Adrenal gland (tissue), 5 donors: ENCODE measurements around the gene RBPJ.

Experiments used
- POLR2A ChIP-seq, 2 donors: fragments of 450-650 bp; IDR thresholded peaks; one replicate each; pipeline ENCODE4 v1.6.1; 2017; ENCODE audit warnings: antibody characterized with exemption in 2 of 2, mild to moderate bottlenecking in 2 of 2, moderate library complexity in 1 of 2
- TF ChIP-seq, protein P1 (sequence below), 6 experiments: fragments of 450-650 bp in 4 of 6; fragments of 200-600 bp in 2 of 6; sonication (generic) in 1 of 6; IDR thresholded peaks; 1 replicate in 5 of 6; 2 replicates in 1 of 6; pipeline versions ENCODE4 v1.5.1 to v1.8.0; 2016 to 2021; ENCODE audit warnings: antibody characterized with exemption in 6 of 6, mild to moderate bottlenecking in 2 of 6, moderate library complexity in 1 of 6
- donor health status: DM: no; HTN: no; CAD: no.

DNA sequence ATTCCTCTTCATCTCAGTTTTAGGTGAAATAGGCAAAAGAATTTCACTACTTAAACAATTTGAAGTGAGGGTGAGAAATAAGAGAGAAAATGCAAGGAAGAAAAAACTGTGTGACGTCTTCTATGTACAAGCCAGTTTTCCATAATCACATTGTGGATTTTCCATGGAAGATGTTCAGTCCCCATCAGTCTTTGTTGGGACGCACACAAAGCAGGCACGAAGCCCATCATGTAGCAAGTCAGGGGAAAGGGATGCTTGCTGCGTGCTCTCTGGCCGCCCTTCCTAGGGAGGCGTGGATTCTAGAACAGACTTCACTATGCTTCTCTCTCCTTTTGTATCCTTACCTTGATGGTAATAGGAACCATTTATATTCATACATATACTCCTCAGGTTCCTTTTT, 54.7 kb downstream of the RBPJ start:
- TF ChIP-seq, protein P1, sequence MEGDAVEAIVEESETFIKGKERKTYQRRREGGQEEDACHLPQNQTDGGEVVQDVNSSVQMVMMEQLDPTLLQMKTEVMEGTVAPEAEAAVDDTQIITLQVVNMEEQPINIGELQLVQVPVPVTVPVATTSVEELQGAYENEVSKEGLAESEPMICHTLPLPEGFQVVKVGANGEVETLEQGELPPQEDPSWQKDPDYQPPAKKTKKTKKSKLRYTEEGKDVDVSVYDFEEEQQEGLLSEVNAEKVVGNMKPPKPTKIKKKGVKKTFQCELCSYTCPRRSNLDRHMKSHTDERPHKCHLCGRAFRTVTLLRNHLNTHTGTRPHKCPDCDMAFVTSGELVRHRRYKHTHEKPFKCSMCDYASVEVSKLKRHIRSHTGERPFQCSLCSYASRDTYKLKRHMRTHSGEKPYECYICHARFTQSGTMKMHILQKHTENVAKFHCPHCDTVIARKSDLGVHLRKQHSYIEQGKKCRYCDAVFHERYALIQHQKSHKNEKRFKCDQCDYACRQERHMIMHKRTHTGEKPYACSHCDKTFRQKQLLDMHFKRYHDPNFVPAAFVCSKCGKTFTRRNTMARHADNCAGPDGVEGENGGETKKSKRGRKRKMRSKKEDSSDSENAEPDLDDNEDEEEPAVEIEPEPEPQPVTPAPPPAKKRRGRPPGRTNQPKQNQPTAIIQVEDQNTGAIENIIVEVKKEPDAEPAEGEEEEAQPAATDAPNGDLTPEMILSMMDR (IDR thresholded peaks at IDR 0.05) = no peak
- no peak for TF ChIP-seq POLR2A (IDR thresholded peaks at IDR 0.05)
